ENCODE measurements around the gene UBE2S.

DNA sequence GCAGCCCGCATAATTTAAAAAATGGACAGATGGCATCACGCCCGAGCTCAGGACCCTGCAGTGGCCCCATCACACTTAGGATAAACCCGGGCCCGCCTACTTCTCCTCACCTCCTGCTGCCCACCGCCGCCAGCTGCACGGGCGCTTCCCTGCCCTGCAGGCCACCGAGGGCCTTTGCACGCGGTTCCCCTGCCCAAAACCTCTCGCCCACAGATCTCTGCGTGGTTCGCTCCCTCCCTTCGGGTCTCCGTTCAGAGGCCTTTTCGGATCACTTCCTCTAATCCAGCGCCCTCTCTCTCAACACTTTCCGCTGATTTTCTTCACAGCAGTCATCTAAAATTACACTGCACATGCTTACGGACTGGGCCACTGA lies 33.7 kb upstream of the UBE2S start:
- TF ChIP-seq CTCF (conservative IDR thresholded peaks at IDR 0.05) (no peak), ZFX (IDR thresholded peaks at IDR 0.05) (no peak)

Measured in C4-2B (cell line).